Type B pancreatic cell (in vitro differentiated cells): ENCODE measurements around the gene RIC8A. TPM values are rescaled to one million over a fixed set of nuclear protein-coding genes. Genes with fewer than 3 reads are reported as not detected.

Experiments used
- DNase-seq: peaks from one replicate; pipeline ENCODE4 v3.0.0; 2021; ENCODE audit warnings: mixed read lengths; ENCODE audit not compliant: unreplicated experiment; ENCODE audit errors: extremely low spot score
- H3K27ac Mint-ChIP-seq: 2 replicates; pipeline ENCODE4 v1.8.0; 2021; ENCODE audit warnings: mild to moderate bottlenecking, mixed read lengths
- H3K27me3 Mint-ChIP-seq: 2 replicates; pipeline ENCODE4 v1.8.0; 2021; ENCODE audit warnings: mixed read lengths
- H3K36me3 Mint-ChIP-seq: 2 replicates; pipeline ENCODE4 v1.8.0; 2021; ENCODE audit warnings: mixed read lengths
- H3K4me1 Mint-ChIP-seq: one replicate; pipeline ENCODE4 v1.8.0; 2021; ENCODE audit warnings: mixed read lengths; ENCODE audit not compliant: unreplicated experiment
- H3K4me3 Mint-ChIP-seq: 2 replicates; pipeline ENCODE4 v1.8.0; 2021; ENCODE audit warnings: mild to moderate bottlenecking, mixed read lengths
- H3K9me3 Mint-ChIP-seq: 2 replicates; pipeline ENCODE4 v1.8.0; 2021; ENCODE audit warnings: mixed read lengths
- CTCF ChIP-seq: fragments of 200-600 bp; sonication (generic); conservative IDR thresholded peaks from 2 replicates; pipeline ENCODE4 v1.5.0; 2021; ENCODE audit warnings: antibody characterized with exemption, mild to moderate bottlenecking
- total RNA-seq: library from RNA; stranded (reverse); gene quantifications from 2 replicates; pipeline ENCODE4 v1.2.1, GENCODE V29; 2021; ENCODE audit warnings: low replicate concordance

The RIC8A gene
- total RNA-seq, 1 donor from 2014 or later = 114 TPM

- H3K4me3 Mint-ChIP-seq = no peak overlapping the region
- TF ChIP-seq CTCF = no peak
- no peaks in the 10 kb centered on the region for H3K9me3 Mint-ChIP-seq
- DNase-seq = peak; percentile 32
- no peaks in the 10 kb centered on the region for H3K27me3 Mint-ChIP-seq
- no peaks in the 10 kb centered on the region for H3K4me1 Mint-ChIP-seq
- H3K27ac Mint-ChIP-seq = no peak overlapping the region
- H3K36me3 Mint-ChIP-seq = peaks cover under 1% of the 10 kb centered on the region
Observed at GRCh38 chr11:196786-197731, 10.4 kb upstream of the RIC8A start.

GRCh38 chr11:197741-198235 is 9.7 kb upstream of the RIC8A start:
- Mint-ChIP-seq H3K4me1 (no peaks in the 10 kb centered on the region), H3K9me3 (no peaks in the 10 kb centered on the region), H3K36me3 (peaks cover 5% of the 10 kb centered on the region), H3K27me3 (no peaks in the 10 kb centered on the region), H3K4me3 (no peak overlapping the region), H3K27ac (no peak overlapping the region)
- no peak for TF ChIP-seq CTCF
- no peak for DNase-seq

GRCh38 chr11:198236-198806 is 9.2 kb upstream of the RIC8A start:
- Mint-ChIP-seq H3K4me3 (no peak overlapping the region), H3K36me3 (peaks cover 5% of the 10 kb centered on the region), H3K27ac (no peak overlapping the region), H3K27me3 (no peaks in the 10 kb centered on the region), H3K4me1 (no peaks in the 10 kb centered on the region), H3K9me3 (no peaks in the 10 kb centered on the region)
- TF ChIP-seq CTCF = no peak
- no peak for DNase-seq

GRCh38 chr11:199004-199581 is 8.4 kb upstream of the RIC8A start:
- Mint-ChIP-seq H3K9me3 (no peaks in the 10 kb centered on the region), H3K4me3 (no peak overlapping the region), H3K36me3 (peaks cover 5% of the 10 kb centered on the region), H3K27ac (no peak overlapping the region), H3K27me3 (no peaks in the 10 kb centered on the region), H3K4me1 (no peaks in the 10 kb centered on the region)
- DNase-seq = peak; percentile 62
- no peak for TF ChIP-seq CTCF

- H3K9me3 Mint-ChIP-seq = no peaks in the 10 kb centered on the region
- H3K36me3 Mint-ChIP-seq = peaks cover 5% of the 10 kb centered on the region
- H3K27me3 Mint-ChIP-seq = no peaks in the 10 kb centered on the region
- TF ChIP-seq CTCF = no peak
- DNase-seq = peak; percentile 48
- no peaks in the 10 kb centered on the region for H3K4me1 Mint-ChIP-seq
- no peak overlapping the region for H3K27ac Mint-ChIP-seq
- no peak overlapping the region for H3K4me3 Mint-ChIP-seq
Observed at GRCh38 chr11:199782-200181, 7.7 kb upstream of the RIC8A start.
